Measurements from ENCODE around the gene MAP2K5.
A peak's percentile ranks its signal among the peaks of the same experiment; 100 is the strongest.

The MAP2K5 gene

DNA sequence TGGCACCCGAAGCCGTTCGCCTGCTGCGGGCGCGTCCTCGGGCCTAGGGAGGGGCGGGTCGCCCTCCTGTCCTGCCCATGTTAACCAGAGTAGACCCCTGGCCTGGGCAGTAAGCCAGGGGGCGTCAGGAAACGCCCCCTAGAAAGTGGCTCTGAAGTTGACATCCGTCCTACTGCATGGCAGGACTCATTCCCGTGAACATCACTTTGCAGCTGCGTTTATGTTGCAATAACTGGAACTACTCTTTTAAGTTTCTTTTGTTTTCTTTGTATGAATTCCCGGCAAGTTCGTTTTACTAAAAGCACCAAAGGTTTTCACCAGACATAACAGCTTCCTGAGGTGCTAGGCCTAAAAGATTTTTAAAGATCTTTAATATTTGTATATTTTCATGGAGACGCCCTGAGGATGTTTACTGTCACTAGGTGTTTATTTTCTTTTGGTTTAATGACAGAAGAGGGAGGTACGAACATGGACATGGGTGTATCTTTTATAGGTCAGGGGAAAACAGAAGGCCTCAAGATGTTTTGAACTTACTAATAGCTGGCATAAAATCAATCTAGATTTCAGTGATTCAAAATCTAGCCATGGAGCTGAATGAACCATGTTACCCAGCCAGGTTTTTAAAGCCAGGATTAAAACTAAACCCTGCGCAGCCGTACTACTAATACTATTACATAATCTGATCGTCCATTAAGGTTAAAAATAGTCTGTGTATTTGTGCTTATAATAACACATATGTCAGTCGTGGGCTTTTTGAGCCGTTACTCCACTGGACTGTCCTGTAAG lies 20.5 kb upstream of the MAP2K5 start:
- H3K4me3 ChIP-seq (ENCODE audit: low read length) = peak overlapping the region; percentile 87
- TF ChIP-seq, protein P1, sequence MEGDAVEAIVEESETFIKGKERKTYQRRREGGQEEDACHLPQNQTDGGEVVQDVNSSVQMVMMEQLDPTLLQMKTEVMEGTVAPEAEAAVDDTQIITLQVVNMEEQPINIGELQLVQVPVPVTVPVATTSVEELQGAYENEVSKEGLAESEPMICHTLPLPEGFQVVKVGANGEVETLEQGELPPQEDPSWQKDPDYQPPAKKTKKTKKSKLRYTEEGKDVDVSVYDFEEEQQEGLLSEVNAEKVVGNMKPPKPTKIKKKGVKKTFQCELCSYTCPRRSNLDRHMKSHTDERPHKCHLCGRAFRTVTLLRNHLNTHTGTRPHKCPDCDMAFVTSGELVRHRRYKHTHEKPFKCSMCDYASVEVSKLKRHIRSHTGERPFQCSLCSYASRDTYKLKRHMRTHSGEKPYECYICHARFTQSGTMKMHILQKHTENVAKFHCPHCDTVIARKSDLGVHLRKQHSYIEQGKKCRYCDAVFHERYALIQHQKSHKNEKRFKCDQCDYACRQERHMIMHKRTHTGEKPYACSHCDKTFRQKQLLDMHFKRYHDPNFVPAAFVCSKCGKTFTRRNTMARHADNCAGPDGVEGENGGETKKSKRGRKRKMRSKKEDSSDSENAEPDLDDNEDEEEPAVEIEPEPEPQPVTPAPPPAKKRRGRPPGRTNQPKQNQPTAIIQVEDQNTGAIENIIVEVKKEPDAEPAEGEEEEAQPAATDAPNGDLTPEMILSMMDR (conservative IDR thresholded peaks at IDR 0.05; ENCODE audit: low read length) = no peak
- peak; percentile 78 for DNase-seq (ENCODE audit: low read depth)

DNA sequence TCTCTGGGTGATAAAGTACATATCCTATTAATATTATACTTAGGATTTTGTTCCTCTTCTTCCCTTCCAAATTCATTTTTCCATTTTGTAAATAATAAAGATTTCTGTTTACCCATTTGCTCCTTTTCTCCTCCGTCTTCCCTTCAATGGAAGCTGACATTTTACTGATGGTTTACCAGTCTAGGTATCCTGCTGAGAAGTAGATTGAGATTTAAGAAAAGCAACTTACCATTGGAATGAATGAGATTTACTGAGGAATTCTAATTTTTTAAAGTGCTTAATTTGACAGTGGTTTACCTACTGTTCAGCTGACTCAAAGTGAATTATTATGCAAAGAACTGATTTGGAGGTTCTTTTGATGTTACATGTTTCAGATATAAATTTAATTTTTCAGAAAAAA lies 19.2 kb upstream of the MAP2K5 start:
- TF ChIP-seq, protein P1 (conservative IDR thresholded peaks at IDR 0.05; ENCODE audit: low read length) = no peak
- peak overlapping the region; percentile 87 for H3K4me3 ChIP-seq (ENCODE audit: low read length)

DNA sequence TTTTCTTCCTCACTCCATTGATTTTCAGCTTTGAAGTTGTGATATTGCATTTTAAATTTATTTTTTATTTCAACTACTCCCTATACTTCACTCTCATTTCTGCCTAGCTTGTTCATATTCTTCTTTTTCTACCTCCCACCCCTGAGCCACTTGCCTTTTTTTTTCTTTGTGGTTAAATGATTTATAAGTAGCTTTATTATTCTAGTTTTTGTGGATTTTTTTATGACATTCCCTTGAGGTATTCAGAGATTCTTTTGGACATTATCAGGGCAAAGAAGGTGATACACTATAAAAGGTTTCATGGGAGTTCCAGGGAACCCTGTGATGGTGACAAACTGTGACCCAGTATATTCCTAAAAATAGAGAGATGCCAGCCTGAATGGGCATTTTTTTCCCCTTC lies 18.3 kb upstream of the MAP2K5 start:
- TF ChIP-seq, protein P1 (conservative IDR thresholded peaks at IDR 0.05; ENCODE audit: low read length) = no peak
- DNase-seq (ENCODE audit: low read depth) = no peak
- H3K4me3 ChIP-seq (ENCODE audit: low read length) = peak overlapping the region; percentile 0; the same call in 1 of the 2 replicates

More for the DNA sequence above, 19.2 kb upstream of the MAP2K5 start:
- no peak for DNase-seq (ENCODE audit: low read depth)

DNA sequence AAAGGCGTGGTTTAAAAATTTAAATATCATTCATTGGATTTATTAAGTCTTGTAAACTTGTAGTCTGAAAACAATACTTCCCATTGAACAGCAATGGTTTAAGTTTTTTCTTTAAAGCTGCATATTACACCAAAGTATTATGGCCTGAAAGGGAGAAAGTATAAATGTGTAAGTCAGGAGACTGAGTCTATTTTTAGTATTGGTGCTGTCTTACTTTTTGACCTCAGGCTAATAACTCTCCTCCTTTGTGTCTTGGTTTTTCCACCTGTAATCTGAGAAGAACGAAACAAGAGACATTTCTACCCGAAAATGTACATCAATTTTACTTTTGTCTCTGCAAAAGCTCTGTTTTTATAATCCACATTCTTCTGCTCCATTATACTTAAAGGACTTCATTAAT lies 14.0 kb upstream of the MAP2K5 start:
- H3K4me3 ChIP-seq (ENCODE audit: low read length) = no peak overlapping the region
- TF ChIP-seq, protein P1 (conservative IDR thresholded peaks at IDR 0.05; ENCODE audit: low read length) = no peak
- DNase-seq (ENCODE audit: low read depth) = no peak

- TF ChIP-seq, protein P1 (conservative IDR thresholded peaks at IDR 0.05; ENCODE audit: low read length) = no peak
- H3K4me3 ChIP-seq (ENCODE audit: low read length) = no peak overlapping the region
- DNase-seq (ENCODE audit: low read depth) = peak; percentile 68
These were observed 11.1 kb upstream of the MAP2K5 start for GRCh38 chr15:67531379-67531914.

DNA sequence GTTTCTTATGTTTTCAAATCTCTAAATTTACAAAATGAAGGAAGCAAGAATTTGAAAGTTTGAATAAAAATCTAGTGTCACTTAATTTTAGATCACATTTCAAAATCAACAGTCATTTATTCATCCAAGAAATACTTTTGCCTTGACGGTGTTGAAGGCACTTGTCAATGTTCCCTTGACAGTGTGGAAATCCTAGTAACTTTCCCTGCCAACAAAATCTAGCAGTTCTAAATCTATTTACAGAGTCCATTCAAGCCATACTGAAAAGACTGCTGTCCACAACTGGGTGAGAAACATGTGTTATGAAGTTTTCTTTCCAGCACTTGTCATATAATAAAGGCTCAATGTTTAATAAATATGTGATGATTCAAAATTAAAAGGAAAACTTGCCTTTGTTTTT lies 8.6 kb upstream of the MAP2K5 start:
- no peak overlapping the region for H3K4me3 ChIP-seq (ENCODE audit: low read length)
- no peak for DNase-seq (ENCODE audit: low read depth)
- TF ChIP-seq, protein P1 (conservative IDR thresholded peaks at IDR 0.05; ENCODE audit: low read length) = no peak

DNA sequence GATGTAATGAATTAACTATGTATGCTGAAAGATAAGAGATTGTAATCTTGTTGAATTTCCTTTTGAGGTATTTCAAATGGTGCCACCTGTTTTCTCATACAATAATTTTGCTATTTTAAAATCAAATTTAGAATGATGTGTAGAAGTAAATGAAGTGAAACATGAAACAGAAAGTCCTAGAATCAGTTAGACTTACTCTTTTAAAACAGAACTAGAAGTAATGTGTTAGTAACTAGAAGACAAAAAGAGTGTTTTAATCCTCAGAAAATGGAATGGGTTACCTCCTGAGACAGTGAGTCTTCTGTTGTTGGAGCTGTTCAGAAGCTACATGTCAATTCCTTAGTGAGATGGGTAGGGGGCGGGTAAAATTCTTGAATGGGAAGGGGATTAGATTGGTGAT lies 8.1 kb upstream of the MAP2K5 start:
- TF ChIP-seq, protein P1 (conservative IDR thresholded peaks at IDR 0.05; ENCODE audit: low read length) = no peak
- no peak for DNase-seq (ENCODE audit: low read depth)
- no peak overlapping the region for H3K4me3 ChIP-seq (ENCODE audit: low read length)

Measured in AG10803 (cell line).